NB4 (cell line): Measurements from ENCODE around the gene NPAT.
"Not testable (repeated sequence)": the region's sequence is repeated elsewhere in the genome, so short reads cannot be mapped to it uniquely, and the experiment has no call there.

Experiments
- DNase-seq: peaks from one replicate; pipeline ENCODE4 v3.0.0; 2010; ENCODE audit warnings: low read depth
- H3K4me3 ChIP-seq: one replicate; pipeline ENCODE4 v1.5.1; 2011; ENCODE audit warnings: mild to moderate bottlenecking, low read depth, low read length, moderate library complexity
- CTCF ChIP-seq: IDR thresholded peaks from one replicate; pipeline ENCODE4 v1.5.1; 2012; ENCODE audit warnings: low read depth, low read length
- MYC ChIP-seq: IDR thresholded peaks from 2 replicates; pipeline ENCODE4 v1.6.1; 2011; ENCODE audit warnings: low read depth, low read length
- POLR2A ChIP-seq: IDR thresholded peaks from 2 replicates; pipeline ENCODE4 v1.6.1; 2011; ENCODE audit warnings: mild to moderate bottlenecking; ENCODE audit not compliant: insufficient read length; ENCODE audit errors: extremely low read depth
- TF ChIP-seq, protein P1 (sequence below): IDR thresholded peaks from 2 replicates; pipeline ENCODE4 v1.6.1; 2011; ENCODE audit warnings: low read depth, low read length

NPAT gene

DNA sequence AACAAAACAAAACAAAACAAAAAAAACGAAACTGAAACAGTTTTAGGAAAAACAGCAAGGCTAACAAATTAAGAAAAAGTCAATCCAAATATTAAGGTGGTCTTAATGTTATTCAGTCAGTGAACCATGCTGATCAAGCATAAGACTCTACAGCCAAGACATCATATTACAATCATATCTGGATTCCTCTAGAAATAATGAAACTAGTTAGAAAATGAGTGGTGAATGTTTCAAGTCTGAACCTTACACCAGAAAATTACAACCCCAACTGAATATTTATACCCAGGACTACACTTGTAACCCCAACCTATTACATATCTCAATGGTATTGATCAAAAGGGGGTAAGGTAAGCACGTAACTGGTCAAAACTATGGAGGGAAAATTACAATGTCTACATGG lies 52.3 kb downstream of the NPAT start:
- TF ChIP-seq POLR2A (no peak), MYC (no peak), CTCF (no peak)
- TF ChIP-seq, protein P1, sequence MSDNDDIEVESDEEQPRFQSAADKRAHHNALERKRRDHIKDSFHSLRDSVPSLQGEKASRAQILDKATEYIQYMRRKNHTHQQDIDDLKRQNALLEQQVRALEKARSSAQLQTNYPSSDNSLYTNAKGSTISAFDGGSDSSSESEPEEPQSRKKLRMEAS, result no peak

GRCh38 chr11:108167624-108168023 lies 54.8 kb downstream of the NPAT start:
- TF ChIP-seq, protein P1, result no peak
- no peak for TF ChIP-seq POLR2A
- TF ChIP-seq MYC, result no peak
- no peak for TF ChIP-seq CTCF
- no peak for DNase-seq
- no peak overlapping the region for H3K4me3 ChIP-seq

More for the DNA sequence above, 52.3 kb downstream of the NPAT start:
- H3K4me3 ChIP-seq, result no peak overlapping the region
- no peak for DNase-seq

- not testable (repeated sequence) for DNase-seq, H3K4me3 ChIP-seq
These were observed 59.6 kb downstream of the NPAT start for GRCh38 chr11:108162878-108163277.

- H3K4me3 ChIP-seq, result no peak overlapping the region
- DNase-seq, result peak; percentile 41
These were observed 61.4 kb downstream of the NPAT start for GRCh38 chr11:108160970-108161566.

GRCh38 chr11:108154591-108154990 lies 67.8 kb downstream of the NPAT start:
- DNase-seq, result no peak
- no peak overlapping the region for H3K4me3 ChIP-seq

More at GRCh38 chr11:108160970-108161566, 61.4 kb downstream of the NPAT start:
- TF ChIP-seq CTCF, result no peak
- no peak for TF ChIP-seq MYC
- TF ChIP-seq, protein P1, result no peak
- no peak for TF ChIP-seq POLR2A

GRCh38 chr11:108148556-108148955 lies 73.9 kb downstream of the NPAT start:
- H3K4me3 ChIP-seq, result no peak overlapping the region
- DNase-seq, result no peak
- TF ChIP-seq MYC, result no peak
- TF ChIP-seq, protein P1, result no peak
- no peak for TF ChIP-seq POLR2A
- TF ChIP-seq CTCF, result no peak

More at GRCh38 chr11:108154591-108154990, 67.8 kb downstream of the NPAT start:
- TF ChIP-seq, protein P1, result no peak
- TF ChIP-seq CTCF, result no peak
- TF ChIP-seq MYC, result no peak
- no peak for TF ChIP-seq POLR2A
